Measurements from ENCODE around the gene EEIG1.

The EEIG1 gene

GRCh38 chr9:127968700-127969383, 11.9 kb downstream of the EEIG1 start:
- H3K36me3 Mint-ChIP-seq (ENCODE audit: insufficient read depth) = peaks cover 32% of the 10 kb centered on the region
- no peak for ATAC-seq (replicated peaks; ENCODE audit: extremely low read depth, poor library complexity, severe bottlenecking)

DNA sequence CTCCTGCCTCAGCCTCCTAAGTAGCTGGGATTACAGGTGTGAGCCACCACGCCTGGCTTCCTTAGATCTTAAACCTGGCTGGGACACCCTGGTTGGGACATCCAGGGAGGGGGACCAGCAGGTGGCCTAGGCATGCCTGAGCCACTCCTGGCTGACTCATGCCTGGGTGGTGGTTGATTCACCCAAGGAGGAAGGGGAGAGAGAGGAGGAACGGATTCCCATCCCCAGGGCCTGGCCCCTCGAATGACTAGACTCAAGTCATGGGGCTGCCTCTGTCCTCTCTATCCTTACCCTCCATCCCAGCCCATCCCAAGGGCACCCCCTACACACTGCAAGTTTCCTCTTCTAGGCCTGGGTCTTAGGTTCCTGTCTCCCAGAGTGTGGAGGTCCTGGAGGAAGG, 12.7 kb downstream of the EEIG1 start:
- Mint-ChIP-seq H3K9me3 (no peaks in the 10 kb centered on the region), H3K27ac (ENCODE audit: low read depth) (peak overlapping the region; percentile 98), H3K36me3 (ENCODE audit: insufficient read depth) (peaks cover 32% of the 10 kb centered on the region), H3K4me1 (peaks cover 90% of the 10 kb centered on the region), H3K27me3 (no peaks in the 10 kb centered on the region), H3K4me3 (peak overlapping the region; percentile 94)
- no peak for ATAC-seq (replicated peaks; ENCODE audit: extremely low read depth, poor library complexity, severe bottlenecking)
- no peak for DNase-seq (ENCODE audit: low spot score in 2 of 2)

More at GRCh38 chr9:127968700-127969383, 11.9 kb downstream of the EEIG1 start:
- Mint-ChIP-seq H3K4me3 (peak overlapping the region; percentile 94), H3K27ac (ENCODE audit: low read depth) (peak overlapping the region; percentile 98), H3K27me3 (no peaks in the 10 kb centered on the region), H3K9me3 (no peaks in the 10 kb centered on the region), H3K4me1 (peaks cover 85% of the 10 kb centered on the region)
- no peak for DNase-seq (ENCODE audit: low spot score in 2 of 2)

GRCh38 chr9:127967151-127967809, 13.5 kb downstream of the EEIG1 start:
- no peak for ATAC-seq (replicated peaks; ENCODE audit: extremely low read depth, poor library complexity, severe bottlenecking)
- Mint-ChIP-seq H3K9me3 (no peaks in the 10 kb centered on the region), H3K4me3 (peak overlapping the region; percentile 94), H3K27me3 (no peaks in the 10 kb centered on the region), H3K27ac (ENCODE audit: low read depth) (peak overlapping the region; percentile 98), H3K36me3 (ENCODE audit: insufficient read depth) (peaks cover 31% of the 10 kb centered on the region), H3K4me1 (peaks cover 90% of the 10 kb centered on the region)
- DNase-seq (ENCODE audit: low spot score in 2 of 2) = no peak

DNA sequence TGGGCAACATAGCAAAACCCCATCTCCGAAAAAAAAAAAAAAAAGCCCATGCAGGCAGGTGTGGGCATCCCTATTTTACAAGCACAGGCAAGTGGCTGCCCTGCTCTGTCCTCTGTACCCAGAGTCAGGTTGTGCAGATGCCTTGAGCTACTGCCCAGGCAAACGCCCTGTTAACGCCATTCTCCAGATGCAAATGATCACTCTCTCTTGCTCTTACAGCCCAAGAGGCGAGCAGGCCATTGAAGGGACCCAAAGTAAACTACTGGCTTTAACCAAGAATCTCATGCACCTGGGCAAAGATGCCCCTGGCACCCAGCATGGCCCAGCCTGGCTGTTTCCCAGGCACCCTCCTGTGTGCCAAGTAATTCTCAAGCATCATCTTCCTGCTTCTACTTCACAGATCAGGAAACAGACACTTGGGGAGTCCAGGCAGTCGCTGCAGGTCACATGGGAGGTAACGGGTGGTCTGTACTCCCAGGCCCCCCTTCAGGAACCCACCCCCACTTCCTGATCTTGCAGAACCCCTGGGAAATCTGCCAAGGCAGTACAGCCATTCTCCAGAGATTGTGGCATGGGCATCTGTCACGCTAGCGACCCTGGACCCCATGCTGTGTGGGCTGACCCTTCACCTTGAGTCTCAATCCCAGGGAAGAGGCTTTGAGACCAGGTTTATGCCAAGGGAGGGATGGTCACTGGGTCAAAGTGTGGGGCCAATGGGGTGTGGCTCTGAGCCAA, 14.2 kb downstream of the EEIG1 start:
- Mint-ChIP-seq H3K4me3 (peak overlapping the region; percentile 29), H3K27me3 (no peaks in the 10 kb centered on the region), H3K9me3 (no peaks in the 10 kb centered on the region), H3K4me1 (peaks cover 90% of the 10 kb centered on the region), H3K27ac (ENCODE audit: low read depth) (peak overlapping the region; percentile 98), H3K36me3 (ENCODE audit: insufficient read depth) (peaks cover 35% of the 10 kb centered on the region)
- no peak for ATAC-seq (replicated peaks; ENCODE audit: extremely low read depth, poor library complexity, severe bottlenecking)
- DNase-seq (ENCODE audit: low spot score in 2 of 2) = no peak

- no peaks in the 10 kb centered on the region for H3K9me3 Mint-ChIP-seq
- H3K4me3 Mint-ChIP-seq = peak overlapping the region; percentile 23
- H3K36me3 Mint-ChIP-seq (ENCODE audit: insufficient read depth) = peaks cover 37% of the 10 kb centered on the region
- no peak for DNase-seq (ENCODE audit: low spot score in 2 of 2)
- no peak for ATAC-seq (replicated peaks; ENCODE audit: extremely low read depth, poor library complexity, severe bottlenecking)
- peaks cover 90% of the 10 kb centered on the region for H3K4me1 Mint-ChIP-seq
- H3K27ac Mint-ChIP-seq (ENCODE audit: low read depth) = peak overlapping the region; percentile 59
- H3K27me3 Mint-ChIP-seq = no peaks in the 10 kb centered on the region
Observed at GRCh38 chr9:127965953-127966352, 14.8 kb downstream of the EEIG1 start.

GRCh38 chr9:127963359-127964064, 17.3 kb downstream of the EEIG1 start:
- Mint-ChIP-seq H3K27me3 (no peaks in the 10 kb centered on the region), H3K4me1 (peaks cover 89% of the 10 kb centered on the region), H3K27ac (ENCODE audit: low read depth) (peak overlapping the region; percentile 59), H3K9me3 (no peaks in the 10 kb centered on the region), H3K4me3 (peak overlapping the region; percentile 23), H3K36me3 (ENCODE audit: insufficient read depth) (peaks cover 27% of the 10 kb centered on the region)
- no peak for ATAC-seq (replicated peaks; ENCODE audit: extremely low read depth, poor library complexity, severe bottlenecking)
- no peak for DNase-seq (ENCODE audit: low spot score in 2 of 2)

- no peak overlapping the region for H3K4me3 Mint-ChIP-seq
- ATAC-seq (replicated peaks; ENCODE audit: extremely low read depth, poor library complexity, severe bottlenecking) (no peak), DNase-seq (ENCODE audit: low spot score in 2 of 2) (no peak)
- H3K4me1 Mint-ChIP-seq = peaks cover 88% of the 10 kb centered on the region
- H3K9me3 Mint-ChIP-seq = no peaks in the 10 kb centered on the region
- no peaks in the 10 kb centered on the region for H3K27me3 Mint-ChIP-seq
- H3K27ac Mint-ChIP-seq (ENCODE audit: low read depth) = peak overlapping the region; percentile 51
- H3K36me3 Mint-ChIP-seq (ENCODE audit: insufficient read depth) = peaks cover 26% of the 10 kb centered on the region
Observed at GRCh38 chr9:127963041-127963358, 17.8 kb downstream of the EEIG1 start.

DNA sequence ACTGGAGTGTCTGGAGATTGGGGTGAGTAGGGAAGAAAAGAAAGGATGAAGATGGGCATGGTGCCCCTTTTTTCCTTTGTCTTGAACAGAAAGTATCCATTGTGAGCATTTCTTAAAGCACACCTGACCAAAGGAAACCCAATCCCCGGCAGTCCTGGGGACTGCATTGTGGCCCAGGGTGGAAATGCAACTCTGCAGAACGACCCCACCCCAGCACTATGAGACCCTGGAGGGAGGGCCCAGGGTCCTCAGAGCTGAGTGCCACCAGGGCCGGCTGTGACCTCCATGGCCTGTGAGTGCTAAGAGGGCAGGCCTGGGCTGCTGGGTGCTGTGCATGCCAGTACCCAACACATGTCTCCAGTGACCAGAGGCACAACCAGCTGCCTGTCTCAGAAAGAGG, 18.5 kb downstream of the EEIG1 start:
- no peak for DNase-seq (ENCODE audit: low spot score in 2 of 2)
- no peaks in the 10 kb centered on the region for H3K27me3 Mint-ChIP-seq
- H3K4me1 Mint-ChIP-seq = peaks cover 84% of the 10 kb centered on the region
- ATAC-seq (replicated peaks; ENCODE audit: extremely low read depth, poor library complexity, severe bottlenecking) = no peak
- peak overlapping the region; percentile 51 for H3K27ac Mint-ChIP-seq (ENCODE audit: low read depth)
- no peaks in the 10 kb centered on the region for H3K9me3 Mint-ChIP-seq
- H3K36me3 Mint-ChIP-seq (ENCODE audit: insufficient read depth) = peaks cover 29% of the 10 kb centered on the region
- H3K4me3 Mint-ChIP-seq = no peak overlapping the region

- Mint-ChIP-seq H3K27ac (ENCODE audit: low read depth) (peak overlapping the region; percentile 85), H3K4me1 (peaks cover 83% of the 10 kb centered on the region), H3K27me3 (no peaks in the 10 kb centered on the region), H3K9me3 (no peaks in the 10 kb centered on the region), H3K36me3 (ENCODE audit: insufficient read depth) (peaks cover 27% of the 10 kb centered on the region), H3K4me3 (peak overlapping the region; percentile 8)
- DNase-seq (ENCODE audit: low spot score in 2 of 2) (no peak), ATAC-seq (replicated peaks; ENCODE audit: extremely low read depth, poor library complexity, severe bottlenecking) (no peak)
Observed at GRCh38 chr9:127961613-127962155, 19.1 kb downstream of the EEIG1 start.

DNA sequence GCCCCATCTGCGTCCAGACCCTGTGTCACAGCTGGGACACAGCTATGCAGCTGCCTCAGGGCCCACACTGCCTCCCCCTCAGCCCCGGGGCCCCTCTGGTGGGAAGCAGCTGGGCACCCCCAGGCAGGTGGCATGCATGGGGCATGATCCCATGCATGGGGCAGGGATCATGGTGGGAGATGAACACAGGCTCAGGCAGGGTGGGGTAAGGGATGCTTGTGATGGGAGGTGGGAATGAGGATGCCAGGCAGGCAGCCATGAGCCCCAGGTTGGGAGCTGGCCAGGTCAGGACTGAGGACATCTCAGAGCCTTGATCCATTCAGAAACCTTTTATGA, 19.7 kb downstream of the EEIG1 start:
- ATAC-seq (replicated peaks; ENCODE audit: extremely low read depth, poor library complexity, severe bottlenecking) = no peak
- H3K4me1 Mint-ChIP-seq = peaks cover 86% of the 10 kb centered on the region
- no peaks in the 10 kb centered on the region for H3K27me3 Mint-ChIP-seq
- H3K9me3 Mint-ChIP-seq = no peaks in the 10 kb centered on the region
- H3K4me3 Mint-ChIP-seq = peak overlapping the region; percentile 8
- no peak for DNase-seq (ENCODE audit: low spot score in 2 of 2)
- H3K27ac Mint-ChIP-seq (ENCODE audit: low read depth) = peak overlapping the region; percentile 85
- H3K36me3 Mint-ChIP-seq (ENCODE audit: insufficient read depth) = peaks cover 25% of the 10 kb centered on the region

DNA sequence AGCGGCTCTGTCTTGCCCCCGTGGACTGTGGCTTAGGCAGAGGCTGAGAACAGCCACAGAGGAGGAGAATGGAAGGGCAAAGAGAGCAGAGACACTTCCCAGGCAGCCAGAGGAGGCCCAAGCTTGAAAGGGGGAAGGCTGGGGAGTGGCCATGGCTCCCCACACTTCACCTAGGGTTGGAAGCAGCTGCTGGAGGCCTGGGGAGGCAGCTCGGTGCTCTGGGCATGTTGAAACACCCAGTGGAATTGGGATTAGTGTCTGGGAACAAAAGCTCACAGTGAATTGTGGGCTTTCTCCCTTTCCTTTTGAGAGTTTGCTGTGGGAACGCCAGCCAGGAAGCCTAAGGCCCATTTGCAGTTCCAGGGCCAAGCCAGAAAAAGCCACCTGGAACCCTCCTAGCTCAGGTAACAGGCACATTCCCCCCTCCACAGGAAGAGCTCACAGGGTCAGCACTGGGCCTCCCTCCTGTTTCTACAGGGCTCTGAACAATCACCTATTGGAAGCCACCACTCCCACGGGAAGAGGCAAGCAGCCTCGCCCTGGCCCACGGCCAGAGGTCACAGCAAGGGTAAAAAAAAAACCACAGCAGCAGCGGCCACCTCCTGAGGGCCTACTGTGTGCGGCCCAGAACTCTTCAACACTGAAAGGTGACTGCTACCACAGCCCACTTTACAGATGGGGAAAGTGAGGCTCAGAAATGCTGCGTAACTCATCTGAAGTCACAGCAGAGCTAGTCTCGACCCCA, 20.2 kb downstream of the EEIG1 start:
- peak overlapping the region; percentile 21 for H3K4me3 Mint-ChIP-seq
- ATAC-seq (replicated peaks; ENCODE audit: extremely low read depth, poor library complexity, severe bottlenecking) (no peak), DNase-seq (ENCODE audit: low spot score in 2 of 2) (no peak)
- no peaks in the 10 kb centered on the region for H3K9me3 Mint-ChIP-seq
- H3K27me3 Mint-ChIP-seq = no peaks in the 10 kb centered on the region
- peaks cover 24% of the 10 kb centered on the region for H3K36me3 Mint-ChIP-seq (ENCODE audit: insufficient read depth)
- peaks cover 87% of the 10 kb centered on the region for H3K4me1 Mint-ChIP-seq
- H3K27ac Mint-ChIP-seq (ENCODE audit: low read depth) = peak overlapping the region; percentile 85

Data from central memory CD8-positive, alpha-beta T cell (primary cell).